GM12872 (cell line): ENCODE data around the gene PNPLA2.

Source experiments
- CTCF ChIP-seq: IDR thresholded peaks from 3 replicates; pipeline ENCODE4 v1.5.1; 2011; ENCODE audit warnings: low read depth, mild to moderate bottlenecking, low read length, moderate library complexity; ENCODE audit not compliant: insufficient read depth

The PNPLA2 gene

GRCh38 chr11:867856-868358, 49.2 kb downstream of the PNPLA2 start:
- no peak for TF ChIP-seq CTCF

GRCh38 chr11:868394-868793, 49.7 kb downstream of the PNPLA2 start:
- TF ChIP-seq CTCF, result no peak

GRCh38 chr11:868802-869201, 50.1 kb downstream of the PNPLA2 start:
- TF ChIP-seq CTCF, result no peak

DNA sequence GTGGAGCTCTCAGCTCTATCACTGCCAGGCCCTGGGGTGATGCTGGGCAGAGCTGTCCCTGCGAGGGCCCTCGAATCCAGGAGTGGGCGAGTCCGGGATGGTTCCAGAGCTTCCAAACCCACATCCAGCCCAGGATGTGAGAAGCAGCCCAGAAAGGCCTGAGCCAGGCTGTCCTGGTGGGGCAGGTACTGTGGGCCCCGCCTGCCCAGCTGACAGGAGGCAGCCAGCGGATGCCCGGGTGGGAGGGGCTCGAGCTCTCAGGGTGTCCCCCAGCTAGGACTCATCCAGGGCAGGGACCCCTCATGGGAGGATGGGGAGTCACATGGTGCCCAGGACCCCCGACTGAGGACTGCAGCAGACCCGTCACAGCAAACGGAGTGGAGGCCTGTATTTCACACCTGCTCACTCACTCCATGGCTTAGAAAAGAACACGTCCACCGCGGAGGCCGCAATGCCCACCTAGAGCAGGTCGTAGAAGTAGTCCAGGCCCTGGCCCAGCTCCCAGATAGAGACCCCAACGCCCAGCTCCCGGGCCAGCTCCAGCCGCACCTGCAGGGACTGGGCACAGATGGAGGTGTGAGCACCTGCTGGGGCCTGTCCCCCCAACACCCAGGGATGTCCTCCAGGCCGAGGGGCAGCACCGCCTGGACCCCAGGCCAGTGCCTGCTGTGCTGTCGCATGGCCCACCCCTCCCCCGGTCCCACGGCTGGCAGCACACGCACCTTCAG, 50.8 kb downstream of the PNPLA2 start:
- TF ChIP-seq CTCF, result no peak

- TF ChIP-seq CTCF, result no peak
These were observed 51.4 kb downstream of the PNPLA2 start for GRCh38 chr11:870127-870413.

DNA sequence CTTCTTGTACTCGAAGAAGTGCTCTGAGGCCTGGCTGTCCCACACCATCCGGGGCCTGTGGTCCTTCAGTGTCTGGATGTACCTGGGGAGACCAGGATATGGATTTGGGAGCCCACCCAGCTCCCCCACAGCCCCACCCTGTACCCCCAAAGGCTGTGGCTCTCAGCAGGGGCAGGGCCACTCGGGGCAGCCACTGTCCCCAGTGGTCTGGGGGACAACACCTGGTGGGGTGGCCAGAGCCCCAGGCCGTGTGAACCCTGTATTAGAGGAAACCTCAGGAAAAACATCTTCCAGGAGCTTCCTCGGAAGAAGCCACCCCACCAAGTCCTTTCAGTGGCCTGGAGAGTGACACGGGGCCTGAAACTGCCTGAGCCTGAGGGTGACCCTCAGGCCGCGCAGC, 51.7 kb downstream of the PNPLA2 start:
- no peak for TF ChIP-seq CTCF

GRCh38 chr11:871472-871871, 52.8 kb downstream of the PNPLA2 start:
- no peak for TF ChIP-seq CTCF
